ENCODE data around the gene EHMT2.

EHMT2 gene

GRCh38 chr6:31837369-31838113 is 60.0 kb downstream of the EHMT2 start:
- no peak for DNase-seq

- no peak for DNase-seq
These were observed 60.8 kb downstream of the EHMT2 start for GRCh38 chr6:31836474-31837368.

- DNase-seq = no peak
These were observed 61.4 kb downstream of the EHMT2 start for GRCh38 chr6:31836047-31836473.

GRCh38 chr6:31834367-31835250 is 62.9 kb downstream of the EHMT2 start:
- peak; percentile 75 to 79 for DNase-seq

- no peak for DNase-seq
These were observed 65.9 kb downstream of the EHMT2 start for GRCh38 chr6:31831350-31832215.

- DNase-seq = no peak
These were observed 66.6 kb downstream of the EHMT2 start for GRCh38 chr6:31830886-31831335.
